ENCODE results near the gene JARID2. TPM values are rescaled to one million over a fixed set of nuclear protein-coding genes. Genes with fewer than 3 reads are reported as not detected.

JARID2 gene
- total and polyA plus RNA-seq, 10 of the 15 experiments (the other 5 are each of a cell fraction or from before 2014, with no cell fraction given): 4.2 to 21.6 (median 11.7) TPM

DNA sequence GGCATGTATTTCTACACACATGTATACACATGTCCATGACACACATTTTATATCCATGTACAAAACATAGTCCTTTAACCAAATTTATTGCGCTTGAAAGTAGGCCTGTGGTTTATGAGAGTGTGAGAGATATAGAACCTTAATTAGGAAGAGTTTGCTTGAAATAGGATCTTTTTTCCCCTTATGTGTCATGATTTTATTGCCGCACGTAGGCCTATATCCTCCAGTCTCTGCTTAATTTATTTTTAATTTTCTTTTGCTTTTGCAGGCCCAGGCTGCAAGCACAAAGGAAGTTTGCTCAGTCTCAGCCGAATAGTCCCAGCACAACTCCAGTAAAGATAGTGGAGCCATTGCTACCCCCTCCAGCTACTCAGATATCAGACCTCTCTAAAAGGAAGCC lies 205.9 kb downstream of the JARID2 start:
- no peaks in the 10 kb centered on the region for H3K27me3 ChIP-seq (replicated peaks in 1 of 2; ENCODE audit: control insufficient read depth in 2 of 2, insufficient read depth in 2 of 2, low read length in 1 of 2)
- intact Hi-C loops (cut with micrococcal nuclease; ENCODE audit: unreplicated experiment): no loop called here

DNA sequence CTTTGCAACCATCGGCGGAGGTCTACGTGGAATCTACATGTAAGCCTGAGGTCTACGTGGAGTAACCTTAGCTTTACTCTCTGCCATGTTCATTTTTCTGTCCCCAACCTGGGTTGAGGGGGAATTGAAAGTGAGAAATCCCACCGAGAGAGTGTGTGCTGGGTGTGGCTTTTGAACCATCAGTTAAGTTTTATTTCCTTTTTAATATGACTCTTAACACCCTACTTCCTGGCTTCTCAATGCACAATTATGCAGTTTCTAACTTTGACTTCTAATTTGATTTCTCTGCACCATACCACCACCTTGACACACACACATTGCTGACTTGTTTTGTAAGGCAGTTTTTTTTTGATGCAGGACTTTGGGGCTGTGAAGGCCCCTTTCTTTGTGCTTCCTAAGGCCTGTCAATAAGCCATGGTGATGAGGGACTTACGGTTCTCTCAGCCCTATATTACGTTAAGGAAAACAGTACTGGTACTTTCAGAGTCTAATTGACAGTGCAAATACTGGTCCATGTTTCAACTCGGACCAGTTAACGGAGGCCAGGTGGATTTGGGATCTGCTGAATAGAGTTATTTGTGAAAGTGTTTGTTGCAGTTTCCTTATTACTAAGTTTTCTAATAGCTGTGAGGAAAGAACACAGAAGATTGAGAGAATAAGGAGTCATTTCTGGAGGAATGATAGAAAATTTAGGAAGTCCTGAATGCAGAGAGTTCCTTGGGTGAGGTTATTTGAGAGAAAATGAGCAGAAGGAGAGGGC lies 206.5 kb downstream of the JARID2 start:
- ChIA-PET RAD21 (ENCODE audit: unreplicated experiment) (no interaction called here), CTCF (interaction anchor here (1.0 kb wide), 1 partner anchor 106 kb away, joined by 3 read pairs; no protein-coding TSS in a partner anchor), POLR2A (no interaction called here), SMC1A (ENCODE audit: uncharacterized antibody, unreplicated experiment) (interaction anchor here (0.6 to 1.5 kb wide), 4 partner anchors 10 to 783 kb away, joined by 3 to 5 read pairs (median 4); no protein-coding TSS in a partner anchor)
- WGBS (ENCODE audit: insufficient coverage, insufficient replicate concordance, low lambda C conversion rate, missing lambda C conversion rate): 68% methylated on average over 9 of the region's 9 CpGs
- no peak for DNase-seq (ENCODE audit: low read depth, low spot score)
- intact Hi-C loops (cut with micrococcal nuclease; ENCODE audit: unreplicated experiment): no loop called here
- peak; percentile 72 for ATAC-seq
- in situ Hi-C loops (cut with MboI): loop anchor here (25.0 kb wide), 1 partner anchor 1540 kb away; the partner anchor contains the start of gene RNF182
- Histone ChIP-seq H2AFZ (ENCODE audit: control insufficient read depth, low read depth, low read length) (no peak overlapping the region), H3K9me3 (replicated peaks; ENCODE audit: control insufficient read depth, insufficient read depth, low read length) (no peaks in the 10 kb centered on the region), H3K4me2 (ENCODE audit: control insufficient read depth, insufficient read depth) (peak overlapping the region; percentile 26), H3K9ac (ENCODE audit: control insufficient read depth, insufficient read depth, low read length) (no peak overlapping the region), H3K79me2 (ENCODE audit: control insufficient read depth, insufficient read depth, low read length) (peaks cover 59% of the 10 kb centered on the region), H3K27ac (ENCODE audit: control insufficient read depth, insufficient read depth) (peak overlapping the region; percentile 30; the same call in 1 of the 2 replicates), H3K36me3 (ENCODE audit: control insufficient read depth in 2 of 2, insufficient read depth in 2 of 2, low read length in 1 of 2) (peaks cover 7 to 17% of the 10 kb centered on the region in 2 experiments), H3K4me3 (no peak overlapping the region), H3K4me1 (ENCODE audit: control insufficient read depth, insufficient read depth, low read length) (peaks cover 20% of the 10 kb centered on the region), H4K20me1 (ENCODE audit: control insufficient read depth, insufficient read depth) (no peaks in the 10 kb centered on the region), H3K27me3 (replicated peaks in 1 of 2; ENCODE audit: control insufficient read depth in 2 of 2, insufficient read depth in 2 of 2, low read length in 1 of 2) (no peaks in the 10 kb centered on the region)
- FAIRE-seq: peak; percentile 59
- BruUV-seq (replicated peaks): no TSS peak
- TF ChIP-seq SPI1 (IDR thresholded peaks at IDR 0.05; ENCODE audit: borderline replicate concordance, insufficient read depth, low read depth, low read length) (peak; percentile 12; the same call in 1 of the 2 replicates), IKZF1 (conservative IDR thresholded peaks at IDR 0.05) (peak; percentile 75), FOXM1 (IDR thresholded peaks at IDR 0.05; ENCODE audit: low read depth, low read length) (peak; percentile 32; the same call in 1 of the 2 replicates), IKZF2 (IDR thresholded peaks at IDR 0.05) (peak; percentile 61 to 71), EED (IDR thresholded peaks at IDR 0.05; ENCODE audit: low read depth) (peak; percentile 78), NFYB (IDR thresholded peaks at IDR 0.05; ENCODE audit: insufficient read depth, low read depth, low read length) (no peak), DPF2 (IDR thresholded peaks at IDR 0.05) (peak; percentile 43; the same call in 1 of the 2 replicates), SREBF1 (IDR thresholded peaks at IDR 0.05; ENCODE audit: low read length) (no peak), PML (IDR thresholded peaks at IDR 0.05; ENCODE audit: low read length) (peak; percentile 11; the same call in 1 of the 2 replicates), RUNX3 (IDR thresholded peaks at IDR 0.05; ENCODE audit: low read length) (peak; percentile 39), JUNB (IDR thresholded peaks at IDR 0.05) (peak; percentile 83)
- TF ChIP-seq, protein P1, sequence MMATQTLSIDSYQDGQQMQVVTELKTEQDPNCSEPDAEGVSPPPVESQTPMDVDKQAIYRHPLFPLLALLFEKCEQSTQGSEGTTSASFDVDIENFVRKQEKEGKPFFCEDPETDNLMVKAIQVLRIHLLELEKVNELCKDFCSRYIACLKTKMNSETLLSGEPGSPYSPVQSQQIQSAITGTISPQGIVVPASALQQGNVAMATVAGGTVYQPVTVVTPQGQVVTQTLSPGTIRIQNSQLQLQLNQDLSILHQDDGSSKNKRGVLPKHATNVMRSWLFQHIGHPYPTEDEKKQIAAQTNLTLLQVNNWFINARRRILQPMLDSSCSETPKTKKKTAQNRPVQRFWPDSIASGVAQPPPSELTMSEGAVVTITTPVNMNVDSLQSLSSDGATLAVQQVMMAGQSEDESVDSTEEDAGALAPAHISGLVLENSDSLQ (IDR thresholded peaks at IDR 0.05): peak; percentile 34

More for the DNA sequence above, 205.9 kb downstream of the JARID2 start:
- H3K4me1 ChIP-seq (ENCODE audit: control insufficient read depth, insufficient read depth, low read length): peaks cover 18% of the 10 kb centered on the region
- no peak for ATAC-seq
- no peak overlapping the region for H2AFZ ChIP-seq (ENCODE audit: control insufficient read depth, low read depth, low read length)
- ChIA-PET CTCF (interaction anchor here (1.0 kb wide), 1 partner anchor 106 kb away, joined by 3 read pairs; no protein-coding TSS in a partner anchor), POLR2A (no interaction called here), SMC1A (ENCODE audit: uncharacterized antibody, unreplicated experiment) (interaction anchor here (1.0 to 1.5 kb wide), 3 partner anchors 12 to 61 kb away, joined by 3 to 5 read pairs (median 4); no protein-coding TSS in a partner anchor), RAD21 (ENCODE audit: unreplicated experiment) (no interaction called here)
- no peak overlapping the region for H3K4me3 ChIP-seq
- in situ Hi-C loops (cut with MboI): loop anchor here (25.0 kb wide), 1 partner anchor 1539 kb away; the partner anchor contains the start of gene RNF182
- WGBS (ENCODE audit: insufficient coverage, insufficient replicate concordance, low lambda C conversion rate, missing lambda C conversion rate): 97% methylated on average over 4 of the region's 4 CpGs
- DNase-seq (ENCODE audit: low read depth, low spot score): no peak
- no peak overlapping the region for H3K9ac ChIP-seq (ENCODE audit: control insufficient read depth, insufficient read depth, low read length)
- H3K79me2 ChIP-seq (ENCODE audit: control insufficient read depth, insufficient read depth, low read length): peaks cover 60% of the 10 kb centered on the region
- H4K20me1 ChIP-seq (ENCODE audit: control insufficient read depth, insufficient read depth): no peaks in the 10 kb centered on the region
- peaks cover 7 to 17% of the 10 kb centered on the region in 2 experiments for H3K36me3 ChIP-seq (ENCODE audit: control insufficient read depth in 2 of 2, insufficient read depth in 2 of 2, low read length in 1 of 2)
- peak overlapping the region; percentile 26; the same call in 1 of the 2 replicates for H3K4me2 ChIP-seq (ENCODE audit: control insufficient read depth, insufficient read depth)
- BruUV-seq (replicated peaks): no TSS peak
- H3K27ac ChIP-seq (ENCODE audit: control insufficient read depth, insufficient read depth): peak overlapping the region; percentile 30; the same call in 1 of the 2 replicates
- no peaks in the 10 kb centered on the region for H3K9me3 ChIP-seq (replicated peaks; ENCODE audit: control insufficient read depth, insufficient read depth, low read length)
- FAIRE-seq: no peak
- no peak for TF ChIP-seq CBX5 (IDR thresholded peaks at IDR 0.05; ENCODE audit: low read depth)
- no peak for TF ChIP-seq LARP7 (IDR thresholded peaks at IDR 0.05)
- no peak for TF ChIP-seq MXI1 (IDR thresholded peaks at IDR 0.05; ENCODE audit: low read depth, low read length)
- TF ChIP-seq, protein P2, sequence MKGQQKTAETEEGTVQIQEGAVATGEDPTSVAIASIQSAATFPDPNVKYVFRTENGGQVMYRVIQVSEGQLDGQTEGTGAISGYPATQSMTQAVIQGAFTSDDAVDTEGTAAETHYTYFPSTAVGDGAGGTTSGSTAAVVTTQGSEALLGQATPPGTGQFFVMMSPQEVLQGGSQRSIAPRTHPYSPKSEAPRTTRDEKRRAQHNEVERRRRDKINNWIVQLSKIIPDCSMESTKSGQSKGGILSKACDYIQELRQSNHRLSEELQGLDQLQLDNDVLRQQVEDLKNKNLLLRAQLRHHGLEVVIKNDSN (IDR thresholded peaks at IDR 0.05; ENCODE audit: borderline replicate concordance, extremely low read length, insufficient read depth, low read depth, low read length): no peak
